Liver (tissue), 3 donors: ENCODE results near the gene TMTC2.

Experiments
- CTCF ChIP-seq: fragments of 150-350 bp; IDR thresholded peaks from 2 replicates; pipeline ENCODE4 v1.5.1; 2017; ENCODE audit warnings: improper control_type of control experiment, low read depth, low read length; ENCODE audit not compliant: missing input control
- GABPA ChIP-seq, 2 donors: IDR thresholded peaks in 1 of 2; conservative IDR thresholded peaks in 1 of 2; 2 replicates each; pipeline ENCODE4 v1.6.1; 2016; ENCODE audit warnings: antibody characterized with exemption in 2 of 2, mild to moderate bottlenecking in 1 of 2, moderate library complexity in 1 of 2
- donor health status: healthy.
- donor health status: healthy.

- TF ChIP-seq CTCF (no peak), GABPA (IDR thresholded peaks at IDR 0.05 in 1 of 2, conservative IDR thresholded peaks at IDR 0.05 in 1 of 2) (no peak)
Observed at GRCh38 chr12:83106873-83107272, 420.2 kb downstream of the TMTC2 start.
